GM12874 (cell line): Measurements from ENCODE around the gene SLC2A5.

Source experiments
- CTCF ChIP-seq: IDR thresholded peaks from 2 replicates; pipeline ENCODE4 v1.5.1; 2011; ENCODE audit warnings: low read depth, mild to moderate bottlenecking, control low read depth, low read length, moderate library complexity; ENCODE audit not compliant: insufficient read depth

SLC2A5 gene

GRCh38 chr1:9086796-9087195, 17.4 kb upstream of the SLC2A5 start:
- TF ChIP-seq CTCF, result no peak

- no peak for TF ChIP-seq CTCF
Measured at GRCh38 chr1:9086045-9086444, 16.6 kb upstream of the SLC2A5 start.

- TF ChIP-seq CTCF, result no peak
Measured at GRCh38 chr1:9085306-9085940, 16.0 kb upstream of the SLC2A5 start.

- TF ChIP-seq CTCF, result no peak
Measured at GRCh38 chr1:9084906-9085305, 15.5 kb upstream of the SLC2A5 start.

- TF ChIP-seq CTCF, result no peak
Measured at GRCh38 chr1:9081473-9081872, 12.0 kb upstream of the SLC2A5 start.

GRCh38 chr1:9080705-9081291, 11.4 kb upstream of the SLC2A5 start:
- TF ChIP-seq CTCF, result no peak

GRCh38 chr1:9079988-9080704, 10.7 kb upstream of the SLC2A5 start:
- TF ChIP-seq CTCF, result no peak
